ENCODE data around the gene UGT1A4. TPM values are rescaled to one million over a fixed set of nuclear protein-coding genes. Genes with fewer than 3 reads are reported as not detected.

Gene UGT1A4
- polyA plus RNA-seq, 3 donors, result not detected

- H3K36me3 Mint-ChIP-seq, result no peaks in the 10 kb centered on the region
- intact Hi-C loops (cut with micrococcal nuclease), result no loop called here
- Histone ChIP-seq H3K79me2 (ENCODE audit: insufficient read depth, low read length) (no peaks in the 10 kb centered on the region), H4K20me1 (ENCODE audit: insufficient read depth, low read length) (no peaks in the 10 kb centered on the region), H2AFZ (ENCODE audit: insufficient read depth, low read depth, low read length, poor library complexity, severe bottlenecking) (no peak within 1 kb of the TSS), H3K4me1 (ENCODE audit: control insufficient read depth in 1 of 2, insufficient read depth in 2 of 2, low read length in 2 of 2) (no peaks in the 10 kb centered on the region), H3K4me2 (replicated peaks; ENCODE audit: extremely low read depth, low read length, poor library complexity, severe bottlenecking) (no peak within 1 kb of the TSS), H3K27ac (ENCODE audit: low read depth in 1 of 2, low read length in 2 of 2) (no peak within 1 kb of the TSS), H3K27me3 (ENCODE audit: control insufficient read depth in 2 of 2, insufficient read depth in 2 of 2, low read length in 2 of 2) (no peaks in the 10 kb centered on the region), H3K9me3 (replicated peaks in 1 of 2; ENCODE audit: control insufficient read depth in 1 of 2, insufficient read depth in 1 of 2, low read length in 2 of 2) (peaks cover 14 to 22% of the 10 kb centered on the region in 2 donors), H3K36me3 (replicated peaks in 1 of 2; ENCODE audit: control insufficient read depth in 1 of 2, insufficient read depth in 2 of 2, low read length in 2 of 2) (no peaks in the 10 kb centered on the region), H3K4me3 (replicated peaks in 1 of 3; ENCODE audit: low read depth in 2 of 3, low read length in 3 of 3) (no peak within 1 kb of the TSS), H3K9ac (ENCODE audit: insufficient read depth, low read length, poor library complexity, severe bottlenecking) (no peak within 1 kb of the TSS)
- DNase-seq, result no peak
- H3K27ac Mint-ChIP-seq, result peak within 1 kb of the TSS in 1 of 7 donors; percentile 51
- H3K4me3 Mint-ChIP-seq, result no peak within 1 kb of the TSS
- WGBS (ENCODE audit: insufficient coverage), result no CpG with 5 or more reads among the region's 2 CpGs
- peaks cover 14 to 43% (median 19%) of the 10 kb centered on the region in 7 donors for H3K9me3 Mint-ChIP-seq
- no peaks in the 10 kb centered on the region for H3K4me1 Mint-ChIP-seq
- peaks cover 0 to 5% (median 4%) of the 10 kb centered on the region in 3 donors for H3K27me3 Mint-ChIP-seq (ENCODE audit: low read depth in 3 of 3)
- no peak for TF ChIP-seq CTCF (IDR thresholded peaks at IDR 0.05)
Measured at GRCh38 chr2:233778030-233778429, 59.5 kb downstream of the UGT1A4 start, which contains the start of gene MROH2A. TSS of gene MROH2A (plus strand) at chr2:233778330. CDS start at chr2:233779359, 1,029 bp downstream.

GRCh38 chr2:233779722-233780121 lies 61.2 kb downstream of the UGT1A4 start:
- H3K9me3 Mint-ChIP-seq, result peaks cover 14 to 41% (median 19%) of the 10 kb centered on the region in 7 donors
- Histone ChIP-seq H3K4me2 (replicated peaks; ENCODE audit: extremely low read depth, low read length, poor library complexity, severe bottlenecking) (no peak overlapping the region), H3K9ac (ENCODE audit: insufficient read depth, low read length, poor library complexity, severe bottlenecking) (no peak overlapping the region), H2AFZ (ENCODE audit: insufficient read depth, low read depth, low read length, poor library complexity, severe bottlenecking) (no peak overlapping the region), H3K36me3 (replicated peaks in 1 of 2; ENCODE audit: control insufficient read depth in 1 of 2, insufficient read depth in 2 of 2, low read length in 2 of 2) (no peaks in the 10 kb centered on the region), H3K4me1 (ENCODE audit: control insufficient read depth in 1 of 2, insufficient read depth in 2 of 2, low read length in 2 of 2) (no peaks in the 10 kb centered on the region), H4K20me1 (ENCODE audit: insufficient read depth, low read length) (no peaks in the 10 kb centered on the region), H3K9me3 (replicated peaks in 1 of 2; ENCODE audit: control insufficient read depth in 1 of 2, insufficient read depth in 1 of 2, low read length in 2 of 2) (peaks cover 14 to 22% of the 10 kb centered on the region in 2 donors), H3K27ac (ENCODE audit: low read depth in 1 of 2, low read length in 2 of 2) (no peak overlapping the region), H3K27me3 (ENCODE audit: control insufficient read depth in 2 of 2, insufficient read depth in 2 of 2, low read length in 2 of 2) (no peaks in the 10 kb centered on the region), H3K4me3 (replicated peaks in 1 of 3; ENCODE audit: low read depth in 2 of 3, low read length in 3 of 3) (no peak overlapping the region), H3K79me2 (ENCODE audit: insufficient read depth, low read length) (no peaks in the 10 kb centered on the region)
- no peak overlapping the region for H3K27ac Mint-ChIP-seq
- peaks cover 0 to 5% (median 4%) of the 10 kb centered on the region in 3 donors for H3K27me3 Mint-ChIP-seq (ENCODE audit: low read depth in 3 of 3)
- intact Hi-C loops (cut with micrococcal nuclease), result no loop called here
- no peak for DNase-seq
- H3K36me3 Mint-ChIP-seq, result no peaks in the 10 kb centered on the region
- H3K4me3 Mint-ChIP-seq, result no peak overlapping the region
- H3K4me1 Mint-ChIP-seq, result no peaks in the 10 kb centered on the region
- TF ChIP-seq CTCF (IDR thresholded peaks at IDR 0.05), result no peak
- WGBS (ENCODE audit: insufficient coverage), result 97% methylated on average over 3 of the region's 4 CpGs

Data from CD14-positive monocyte (primary cell).